Esophagus muscularis mucosa (tissue), 4 donors: ENCODE data around the gene GPBP1.

Experiments
- EP300 ChIP-seq: sonication (generic); formaldehyde crosslinking; IDR thresholded peaks from one replicate; pipeline ENCODE4 v1.6.1; 2017; ENCODE audit warnings: antibody characterized with exemption
- POLR2A ChIP-seq: fragments of 450-650 bp; IDR thresholded peaks from one replicate; pipeline ENCODE4 v1.6.1; 2017; ENCODE audit warnings: antibody characterized with exemption, moderate library complexity, mild to moderate bottlenecking, low read depth
- POLR2AphosphoS5 ChIP-seq, 2 donors: sonication (generic); formaldehyde crosslinking; IDR thresholded peaks; one replicate each; pipeline ENCODE4 v1.6.1; 2017; ENCODE audit warnings: antibody characterized with exemption in 2 of 2
- TF ChIP-seq, protein P1 (sequence below), 3 experiments: fragments of 200-600 bp in 2 of 3; fragments of 450-650 bp in 1 of 3; sonication (generic) in 2 of 3; IDR thresholded peaks; one replicate each; pipeline ENCODE4 v1.5.1; 2017 to 2019; ENCODE audit warnings: antibody characterized with exemption in 3 of 3, mild to moderate bottlenecking in 2 of 3, moderate library complexity in 1 of 3

DNA sequence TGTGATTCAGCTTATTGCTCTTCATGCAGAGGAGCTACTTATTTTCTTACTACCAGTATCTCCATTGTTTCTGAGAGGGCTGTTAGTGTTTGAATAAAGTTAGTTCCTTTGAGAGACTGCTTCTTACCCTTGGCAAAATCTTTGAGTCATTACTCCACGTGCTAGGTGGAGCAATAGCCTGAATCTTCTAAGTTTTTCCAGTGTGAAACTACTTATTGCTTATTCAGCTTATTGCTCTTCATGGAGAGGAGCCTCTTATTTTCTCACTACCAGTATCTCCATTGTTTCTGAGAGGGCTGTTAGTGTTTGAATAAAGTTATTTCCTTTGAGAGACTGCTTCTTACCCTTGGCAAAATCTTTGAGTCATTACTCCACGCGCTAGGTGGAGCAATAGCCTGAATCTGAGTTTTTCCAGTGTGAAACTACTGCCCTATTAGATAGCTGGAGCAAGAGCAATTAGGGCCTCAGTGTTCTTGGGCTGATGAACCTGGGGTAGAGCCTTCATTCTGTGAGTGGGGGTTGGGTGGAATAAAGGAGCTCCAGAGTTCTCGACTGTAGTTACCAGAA, 41.9 kb downstream of the GPBP1 start:
- TF ChIP-seq POLR2AphosphoS5 (IDR thresholded peaks at IDR 0.05) (no peak), POLR2A (no peak), EP300 (no peak)
- TF ChIP-seq, protein P1, sequence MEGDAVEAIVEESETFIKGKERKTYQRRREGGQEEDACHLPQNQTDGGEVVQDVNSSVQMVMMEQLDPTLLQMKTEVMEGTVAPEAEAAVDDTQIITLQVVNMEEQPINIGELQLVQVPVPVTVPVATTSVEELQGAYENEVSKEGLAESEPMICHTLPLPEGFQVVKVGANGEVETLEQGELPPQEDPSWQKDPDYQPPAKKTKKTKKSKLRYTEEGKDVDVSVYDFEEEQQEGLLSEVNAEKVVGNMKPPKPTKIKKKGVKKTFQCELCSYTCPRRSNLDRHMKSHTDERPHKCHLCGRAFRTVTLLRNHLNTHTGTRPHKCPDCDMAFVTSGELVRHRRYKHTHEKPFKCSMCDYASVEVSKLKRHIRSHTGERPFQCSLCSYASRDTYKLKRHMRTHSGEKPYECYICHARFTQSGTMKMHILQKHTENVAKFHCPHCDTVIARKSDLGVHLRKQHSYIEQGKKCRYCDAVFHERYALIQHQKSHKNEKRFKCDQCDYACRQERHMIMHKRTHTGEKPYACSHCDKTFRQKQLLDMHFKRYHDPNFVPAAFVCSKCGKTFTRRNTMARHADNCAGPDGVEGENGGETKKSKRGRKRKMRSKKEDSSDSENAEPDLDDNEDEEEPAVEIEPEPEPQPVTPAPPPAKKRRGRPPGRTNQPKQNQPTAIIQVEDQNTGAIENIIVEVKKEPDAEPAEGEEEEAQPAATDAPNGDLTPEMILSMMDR (IDR thresholded peaks at IDR 0.05): no peak
